Small intestine (tissue), 16 donors: ENCODE data around the gene FAM174A. TPM values are rescaled to one million over a fixed set of nuclear protein-coding genes. Genes with fewer than 3 reads are reported as not detected.
A peak's percentile ranks its signal among the peaks of the same experiment; 100 is the strongest.

Experiments
- DNase-seq, 2 donors: peaks; one replicate each; pipeline versions ENCODE4 v3.0.0 to v3.0.0-alpha.2; 2013
- FAIRE-seq: peaks from 2 replicates; lab custom pipeline; 2012; peaks lifted over from hg19 to GRCh38; lab: Jason Lieb, UNC
- H3K27ac ChIP-seq, 3 donors: one replicate each; pipeline ENCODE4 v1.5.1; 2013; ENCODE audit warnings: low read length in 2 of 3, mild to moderate bottlenecking in 2 of 3, control low read depth in 1 of 3, inconsistent platforms in 1 of 3, low read depth in 1 of 3, moderate library complexity in 1 of 3
- H3K27me3 ChIP-seq, 3 donors: one replicate each; pipeline ENCODE4 v1.6.1; 2013; ENCODE audit warnings: low read length in 3 of 3, inconsistent platforms in 1 of 3; ENCODE audit not compliant: control insufficient read depth in 3 of 3, insufficient read depth in 3 of 3
- H3K36me3 ChIP-seq, 3 donors: one replicate each; pipeline ENCODE4 v1.6.1; 2013; ENCODE audit warnings: low read length in 3 of 3, inconsistent platforms in 1 of 3, low read depth in 1 of 3, mild to moderate bottlenecking in 1 of 3, moderate library complexity in 1 of 3; ENCODE audit not compliant: control insufficient read depth in 3 of 3, insufficient read depth in 2 of 3
- H3K4me1 ChIP-seq, 3 donors: one replicate each; pipeline ENCODE4 v1.6.1; 2013; ENCODE audit warnings: low read length in 2 of 3, inconsistent platforms in 1 of 3, low read depth in 1 of 3, mild to moderate bottlenecking in 1 of 3, moderate library complexity in 1 of 3; ENCODE audit not compliant: control insufficient read depth in 3 of 3, insufficient read depth in 2 of 3
- H3K4me3 ChIP-seq, 3 donors: one replicate each; pipeline ENCODE4 v1.5.1; 2013; ENCODE audit warnings: low read length in 3 of 3, control low read depth in 1 of 3, inconsistent platforms in 1 of 3, low read depth in 1 of 3, mild to moderate bottlenecking in 1 of 3, moderate library complexity in 1 of 3
- H3K9me3 ChIP-seq, 2 donors: one replicate each; pipeline ENCODE4 v1.6.1; 2013; ENCODE audit warnings: low read depth in 1 of 2, low read length in 1 of 2; ENCODE audit not compliant: control insufficient read depth in 2 of 2, insufficient read depth in 1 of 2
- WGBS, 3 donors: extraction: QIAGEN DNeasy Blood & Tissue Kit; methylation state at CpG; one replicate each; pipeline ENCODE4 v1.1.7; 2013; 5-methylcytosine and 5-hydroxymethylcytosine counted together
- long read RNA-seq, 10 donors: transcript quantifications; one replicate each; lab custom pipeline, GENCODE V29; 2026
- polyA plus RNA-seq, 4 donors: library from polyadenylated mRNA; stranded (reverse) in 3 of 4; unstranded in 1 of 4; fragments of 200-250 nt in 3 of 4; fragments of 120-200 nt in 1 of 4; gene quantifications; one replicate each; pipeline versions ENCODE4 v1.2.1 to v1.2.3, GENCODE V29; 2013
- donor health status: healthy with polysubstance abuse.
- donor health status: control.
- donor health status: control.
- donor health status: Bipolar disorder and iron deficiency.
- donor health status: healthy.

FAM174A gene
- polyA plus RNA-seq: 10 to 100 TPM in 3 of 4 donors, 1 to 10 TPM in 1; 8.9 to 22.2 (median 16.2) TPM
- long read RNA-seq, donor 1, transcript FAM174A-201 (3 exons, 1,356 nt): major isoform, 23 of 24 reads
- long read RNA-seq, donor 1, partial matches to known transcripts: 0 of 24 reads
- long read RNA-seq, donor 1, other reads (novel, unspliced or antisense): 0 of 24 reads
- long read RNA-seq, donor 2, transcript FAM174A-201 (3 exons, 1,356 nt): major isoform, 6 of 6 reads
- long read RNA-seq, donor 2, partial matches to known transcripts: 0 of 6 reads
- long read RNA-seq, donor 2, other reads (novel, unspliced or antisense): 0 of 6 reads
- long read RNA-seq, donor 3, transcript FAM174A-201 (3 exons, 1,356 nt): major isoform, 7 of 7 reads
- long read RNA-seq, donor 3, partial matches to known transcripts: 0 of 7 reads
- long read RNA-seq, donor 3, other reads (novel, unspliced or antisense): 0 of 7 reads
- long read RNA-seq, donor 4: 0 reads
- long read RNA-seq, donor 5, partial matches to known transcripts: 0 of 3 reads
- long read RNA-seq, donor 5, other reads (novel, unspliced or antisense): 0 of 3 reads
- long read RNA-seq, donor 6, transcript FAM174A-201 (3 exons, 1,356 nt): major isoform, 15 of 15 reads
- long read RNA-seq, donor 6, partial matches to known transcripts: 0 of 15 reads
- long read RNA-seq, donor 6, other reads (novel, unspliced or antisense): 0 of 15 reads
- long read RNA-seq, donor 7, transcript FAM174A-201 (3 exons, 1,356 nt): major isoform, 13 of 13 reads
- long read RNA-seq, donor 7, partial matches to known transcripts: 0 of 13 reads
- long read RNA-seq, donor 7, other reads (novel, unspliced or antisense): 0 of 13 reads
- long read RNA-seq, donor 8, partial matches to known transcripts: 0 of 4 reads
- long read RNA-seq, donor 8, other reads (novel, unspliced or antisense): 0 of 4 reads
- long read RNA-seq, donor 9: 0 reads
- long read RNA-seq, donor 10, transcript FAM174A-201 (3 exons, 1,356 nt): major isoform, 16 of 16 reads
- long read RNA-seq, donor 10, partial matches to known transcripts: 0 of 16 reads
- long read RNA-seq, donor 10, other reads (novel, unspliced or antisense): 0 of 16 reads

- H3K9me3 ChIP-seq: peaks cover 0 to 2% of the 10 kb centered on the region in 2 donors
- peak within 1 kb of the TSS; percentile 77 to 95 (median 81) for H3K27ac ChIP-seq
- DNase-seq (peak; percentile 97 to 99), FAIRE-seq (no peak)
- WGBS, 3 donors: 0 to 1% (median 1%) methylated on average over 61 to 62 of the region's 62 CpGs
- H3K27me3 ChIP-seq: no peaks in the 10 kb centered on the region
- peaks cover 0 to 4% (median 2%) of the 10 kb centered on the region in 3 donors for H3K4me1 ChIP-seq
- H3K36me3 ChIP-seq: no peaks in the 10 kb centered on the region
- H3K4me3 ChIP-seq: peak within 1 kb of the TSS; percentile 68 to 75 (median 71)
Measured at GRCh38 chr5:100535060-100536005, at the start of gene FAM174A. Gene FAM174A, plus strand, starts transcription at chr5:100535374. Its CDS starts 157 bp downstream, at chr5:100535531.

GRCh38 chr5:100493996-100494395, 41.2 kb upstream of the FAM174A start:
- no peak overlapping the region for H3K27ac ChIP-seq
- H3K4me1 ChIP-seq: no peaks in the 10 kb centered on the region
- FAIRE-seq (no peak), DNase-seq (no peak)
- H3K4me3 ChIP-seq: no peak overlapping the region
- 71 to 96% (median 86%) methylated on average over 1 of the region's 1 CpG for WGBS, 3 donors
- H3K9me3 ChIP-seq: peaks cover 0 to 6% of the 10 kb centered on the region in 2 donors
- no peaks in the 10 kb centered on the region for H3K36me3 ChIP-seq
- H3K27me3 ChIP-seq: no peaks in the 10 kb centered on the region

GRCh38 chr5:100496296-100496695, 38.9 kb upstream of the FAM174A start:
- H3K4me3 ChIP-seq: no peak overlapping the region
- no peaks in the 10 kb centered on the region for H3K27me3 ChIP-seq
- H3K4me1 ChIP-seq: no peaks in the 10 kb centered on the region
- H3K36me3 ChIP-seq: no peaks in the 10 kb centered on the region
- H3K9me3 ChIP-seq: no peaks in the 10 kb centered on the region
- no peak for DNase-seq
- 86 to 93% (median 89%) methylated on average over 1 of the region's 1 CpG for WGBS, 3 donors
- no peak overlapping the region for H3K27ac ChIP-seq
- FAIRE-seq: no peak

- Histone ChIP-seq H3K4me3 (no peak overlapping the region), H3K36me3 (no peaks in the 10 kb centered on the region), H3K9me3 (no peaks in the 10 kb centered on the region), H3K27me3 (no peaks in the 10 kb centered on the region), H3K27ac (no peak overlapping the region), H3K4me1 (no peaks in the 10 kb centered on the region)
- no peak for DNase-seq
- FAIRE-seq: no peak
- 76 to 81% (median 78%) methylated on average over 2 of the region's 2 CpGs for WGBS, 3 donors
Measured at GRCh38 chr5:100502684-100503083, 32.5 kb upstream of the FAM174A start.

- FAIRE-seq (no peak), DNase-seq (peak in 1 of 2 donors; percentile 3)
- H3K4me1 ChIP-seq: no peaks in the 10 kb centered on the region
- no peaks in the 10 kb centered on the region for H3K9me3 ChIP-seq
- H3K36me3 ChIP-seq: no peaks in the 10 kb centered on the region
- H3K27me3 ChIP-seq: no peaks in the 10 kb centered on the region
- H3K27ac ChIP-seq: no peak overlapping the region
- no peak overlapping the region for H3K4me3 ChIP-seq
- 23 to 43% (median 36%) methylated on average over 1 of the region's 1 CpG for WGBS, 3 donors
Measured at GRCh38 chr5:100505984-100506670, 29.0 kb upstream of the FAM174A start.

- WGBS, 3 donors: 93 to 95% (median 93%) methylated on average over 1 of the region's 1 CpG
- no peaks in the 10 kb centered on the region for H3K27me3 ChIP-seq
- DNase-seq (no peak), FAIRE-seq (no peak)
- H3K4me1 ChIP-seq: no peaks in the 10 kb centered on the region
- no peak overlapping the region for H3K4me3 ChIP-seq
- no peaks in the 10 kb centered on the region for H3K36me3 ChIP-seq
- H3K9me3 ChIP-seq: peaks cover 0 to 29% of the 10 kb centered on the region in 2 donors
- no peak overlapping the region for H3K27ac ChIP-seq
Measured at GRCh38 chr5:100516285-100516684, 18.9 kb upstream of the FAM174A start.

GRCh38 chr5:100517301-100517974, 17.7 kb upstream of the FAM174A start:
- FAIRE-seq (no peak), DNase-seq (peak in 1 of 2 donors; percentile 10)
- 7 to 57% (median 38%) methylated on average over 5 of the region's 5 CpGs for WGBS, 3 donors

More at GRCh38 chr5:100517301-100517974, 17.7 kb upstream of the FAM174A start:
- H3K27me3 ChIP-seq: no peaks in the 10 kb centered on the region
- H3K27ac ChIP-seq: no peak overlapping the region
- H3K4me1 ChIP-seq: no peaks in the 10 kb centered on the region
- H3K36me3 ChIP-seq: no peaks in the 10 kb centered on the region
- no peak overlapping the region for H3K4me3 ChIP-seq
- peaks cover 0 to 29% of the 10 kb centered on the region in 2 donors for H3K9me3 ChIP-seq
